Measurements from ENCODE around the gene POLD4.

- TF ChIP-seq POLR2AphosphoS5 (IDR thresholded peaks at IDR 0.05; ENCODE audit: low read depth) (0 out of 2 replicates have a peak, but pooled peaks have one; percentile 16), CTCF (IDR thresholded peaks at IDR 0.05; ENCODE audit: insufficient read depth, low read length) (no peak), SPI1 (IDR thresholded peaks at IDR 0.05; ENCODE audit: borderline replicate concordance, low read depth) (no peak)
Observed at GRCh38 chr11:67395555-67396258, 42.4 kb upstream of the POLD4 start.

Measured in HL-60 (cell line).